ENCODE data around the gene KDR.

The KDR gene

GRCh38 chr4:55029821-55030503 lies 95.4 kb downstream of the KDR start:
- Histone ChIP-seq H3K4me2 (ENCODE audit: insufficient read depth, low read length) (no peak overlapping the region), H3K27ac (ENCODE audit: low read length) (no peak overlapping the region), H3K9me3 (ENCODE audit: insufficient read depth, low read length, severe bottlenecking) (no peaks in the 10 kb centered on the region), H3K27me3 (ENCODE audit: insufficient read depth, low read length, poor library complexity) (no peaks in the 10 kb centered on the region), H3K9ac (ENCODE audit: low read depth, low read length) (no peak overlapping the region), H3K4me3 (ENCODE audit: low read depth in 1 of 2, low read length in 2 of 2) (no peak overlapping the region), H3K4me1 (ENCODE audit: insufficient read depth, low read length) (no peaks in the 10 kb centered on the region), H2AFZ (ENCODE audit: low read depth, low read length) (no peak overlapping the region), H3K36me3 (ENCODE audit: insufficient read depth, low read length) (no peaks in the 10 kb centered on the region), H4K20me1 (ENCODE audit: insufficient read depth, low read length) (no peaks in the 10 kb centered on the region), H3K79me2 (ENCODE audit: insufficient read depth, low read length) (no peaks in the 10 kb centered on the region)
- TF ChIP-seq EZH2 (IDR thresholded peaks at IDR 0.05; ENCODE audit: borderline replicate concordance, low read depth, low read length, severe bottlenecking): no peak
- TF ChIP-seq CTCF (IDR thresholded peaks at IDR 0.05; ENCODE audit: borderline replicate concordance, extremely low read depth, low read length, poor library complexity, severe bottlenecking): no peak
- DNase-seq (no peak), ATAC-seq (ENCODE audit: insufficient read depth, low read depth) (no peak)

GRCh38 chr4:55029321-55029720 lies 96.1 kb downstream of the KDR start:
- H3K36me3 ChIP-seq (ENCODE audit: insufficient read depth, low read length): no peaks in the 10 kb centered on the region
- H4K20me1 ChIP-seq (ENCODE audit: insufficient read depth, low read length): no peaks in the 10 kb centered on the region
- no peak overlapping the region for H2AFZ ChIP-seq (ENCODE audit: low read depth, low read length)
- H3K4me1 ChIP-seq (ENCODE audit: insufficient read depth, low read length): no peaks in the 10 kb centered on the region
- H3K9ac ChIP-seq (ENCODE audit: low read depth, low read length): no peak overlapping the region
- no peak overlapping the region for H3K4me3 ChIP-seq (ENCODE audit: low read depth in 1 of 2, low read length in 2 of 2)
- no peak overlapping the region for H3K4me2 ChIP-seq (ENCODE audit: insufficient read depth, low read length)
- no peaks in the 10 kb centered on the region for H3K27me3 ChIP-seq (ENCODE audit: insufficient read depth, low read length, poor library complexity)
- no peaks in the 10 kb centered on the region for H3K79me2 ChIP-seq (ENCODE audit: insufficient read depth, low read length)
- DNase-seq (no peak), ATAC-seq (ENCODE audit: insufficient read depth, low read depth) (no peak)
- no peaks in the 10 kb centered on the region for H3K9me3 ChIP-seq (ENCODE audit: insufficient read depth, low read length, severe bottlenecking)
- no peak overlapping the region for H3K27ac ChIP-seq (ENCODE audit: low read length)
- TF ChIP-seq CTCF (IDR thresholded peaks at IDR 0.05; ENCODE audit: borderline replicate concordance, extremely low read depth, low read length, poor library complexity, severe bottlenecking) (no peak), EZH2 (IDR thresholded peaks at IDR 0.05; ENCODE audit: borderline replicate concordance, low read depth, low read length, severe bottlenecking) (no peak)

Data from DND-41 (cell line).